OCI-LY1 (cell line): Measurements from ENCODE around the gene LRMDA.

Experiments used
- EZH2 ChIP-seq: fragments of 200-600 bp; sonication (generic), shearing (Covaris generic); IDR thresholded peaks from 2 replicates; pipeline ENCODE4 v1.8.0; 2017; ENCODE audit warnings: borderline replicate concordance, mixed run types, mild to moderate bottlenecking, antibody characterized with exemption, low read length, moderate library complexity, mixed read lengths
- TF ChIP-seq, protein P1 (sequence below): fragments of 200-600 bp; sonication (generic), shearing (Covaris generic); IDR thresholded peaks from 2 replicates; pipeline ENCODE4 v1.5.1; 2017; ENCODE audit warnings: mild to moderate bottlenecking, antibody characterized with exemption, low read length, moderate library complexity, mixed read lengths

- TF ChIP-seq, protein P1, sequence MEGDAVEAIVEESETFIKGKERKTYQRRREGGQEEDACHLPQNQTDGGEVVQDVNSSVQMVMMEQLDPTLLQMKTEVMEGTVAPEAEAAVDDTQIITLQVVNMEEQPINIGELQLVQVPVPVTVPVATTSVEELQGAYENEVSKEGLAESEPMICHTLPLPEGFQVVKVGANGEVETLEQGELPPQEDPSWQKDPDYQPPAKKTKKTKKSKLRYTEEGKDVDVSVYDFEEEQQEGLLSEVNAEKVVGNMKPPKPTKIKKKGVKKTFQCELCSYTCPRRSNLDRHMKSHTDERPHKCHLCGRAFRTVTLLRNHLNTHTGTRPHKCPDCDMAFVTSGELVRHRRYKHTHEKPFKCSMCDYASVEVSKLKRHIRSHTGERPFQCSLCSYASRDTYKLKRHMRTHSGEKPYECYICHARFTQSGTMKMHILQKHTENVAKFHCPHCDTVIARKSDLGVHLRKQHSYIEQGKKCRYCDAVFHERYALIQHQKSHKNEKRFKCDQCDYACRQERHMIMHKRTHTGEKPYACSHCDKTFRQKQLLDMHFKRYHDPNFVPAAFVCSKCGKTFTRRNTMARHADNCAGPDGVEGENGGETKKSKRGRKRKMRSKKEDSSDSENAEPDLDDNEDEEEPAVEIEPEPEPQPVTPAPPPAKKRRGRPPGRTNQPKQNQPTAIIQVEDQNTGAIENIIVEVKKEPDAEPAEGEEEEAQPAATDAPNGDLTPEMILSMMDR: no peak
- TF ChIP-seq EZH2: no peak
Observed at GRCh38 chr10:76119036-76119435, 687.6 kb downstream of the LRMDA start.
